ENCODE measurements around the gene FAM222B.

FAM222B gene

GRCh38 chr17:28765038-28765437, 77.6 kb downstream of the FAM222B start:
- no peak for DNase-seq (ENCODE audit: low read depth)

DNA sequence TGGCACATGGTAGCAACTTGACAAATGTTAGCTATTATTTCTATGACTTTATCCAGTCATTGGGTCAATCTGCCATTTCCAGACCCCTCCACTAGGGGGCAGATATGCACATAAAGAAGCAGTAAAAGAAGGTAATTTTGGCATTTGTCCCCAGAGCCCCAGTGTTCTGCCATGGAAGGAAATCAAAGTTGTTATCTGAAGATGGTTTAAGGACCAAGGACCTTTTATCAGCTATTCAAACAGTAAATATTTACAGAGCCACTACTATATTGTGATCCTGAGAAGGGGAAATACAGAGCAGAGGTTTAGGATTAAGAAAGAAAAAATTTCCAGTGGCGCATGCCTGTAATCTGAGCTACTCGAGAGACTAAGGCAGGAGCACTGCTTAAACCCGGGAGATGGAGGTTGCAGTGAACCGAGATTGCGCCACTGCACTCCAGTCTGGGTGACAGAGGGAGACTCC, 78.8 kb downstream of the FAM222B start:
- peak; percentile 69 for DNase-seq (ENCODE audit: low read depth)

- no peak for DNase-seq (ENCODE audit: low read depth)
These were observed 79.3 kb downstream of the FAM222B start for GRCh38 chr17:28763137-28763799.

DNA sequence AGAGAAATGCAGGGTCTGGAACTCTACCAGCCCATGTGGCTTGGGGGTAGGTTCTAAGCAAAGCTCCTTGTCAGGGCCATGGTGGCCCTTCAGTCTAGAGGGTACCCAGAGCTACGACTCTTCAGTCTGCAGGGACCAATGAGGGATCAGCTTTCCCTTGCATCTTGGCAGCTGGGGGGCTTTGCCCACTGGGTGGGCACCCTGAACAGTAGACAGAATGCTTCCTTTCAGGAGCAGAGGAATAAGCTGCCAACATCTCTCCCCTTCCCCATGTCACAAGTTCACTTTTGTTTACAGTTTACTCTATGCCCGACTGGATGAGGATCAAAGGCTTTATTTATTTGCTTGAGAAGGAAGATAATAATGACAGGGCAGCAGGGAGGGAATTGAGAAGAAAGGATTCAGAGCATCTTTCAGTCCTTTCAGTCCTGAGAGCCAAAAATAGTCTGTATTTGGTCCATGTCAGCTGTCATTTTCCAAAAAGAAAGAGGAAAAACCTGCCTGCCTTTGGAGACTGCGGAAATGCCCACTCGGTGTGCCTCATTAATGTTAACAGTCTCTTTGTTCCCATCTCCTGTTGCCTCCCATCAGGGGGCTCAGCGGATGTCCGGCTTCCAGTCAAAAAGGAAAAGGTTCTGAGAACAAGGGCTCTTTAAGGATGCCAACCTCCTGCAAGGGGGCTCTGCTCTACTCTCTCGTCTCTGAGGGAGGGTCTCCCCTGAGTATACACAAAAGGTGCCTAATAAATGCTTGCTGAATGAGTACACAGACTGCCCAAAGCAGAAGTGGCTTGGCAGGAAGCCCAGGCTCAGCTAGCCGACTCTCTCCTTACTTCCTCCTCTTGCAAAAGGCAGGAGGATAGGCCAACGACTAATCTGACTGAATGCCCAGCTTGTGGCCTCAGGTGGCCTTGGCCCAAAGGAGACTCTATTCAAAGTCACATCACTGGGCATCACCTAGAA, 81.7 kb downstream of the FAM222B start:
- peak; percentile 49 for DNase-seq (ENCODE audit: low read depth)

GRCh38 chr17:28759256-28759865, 83.2 kb downstream of the FAM222B start:
- DNase-seq (ENCODE audit: low read depth), result no peak

DNA sequence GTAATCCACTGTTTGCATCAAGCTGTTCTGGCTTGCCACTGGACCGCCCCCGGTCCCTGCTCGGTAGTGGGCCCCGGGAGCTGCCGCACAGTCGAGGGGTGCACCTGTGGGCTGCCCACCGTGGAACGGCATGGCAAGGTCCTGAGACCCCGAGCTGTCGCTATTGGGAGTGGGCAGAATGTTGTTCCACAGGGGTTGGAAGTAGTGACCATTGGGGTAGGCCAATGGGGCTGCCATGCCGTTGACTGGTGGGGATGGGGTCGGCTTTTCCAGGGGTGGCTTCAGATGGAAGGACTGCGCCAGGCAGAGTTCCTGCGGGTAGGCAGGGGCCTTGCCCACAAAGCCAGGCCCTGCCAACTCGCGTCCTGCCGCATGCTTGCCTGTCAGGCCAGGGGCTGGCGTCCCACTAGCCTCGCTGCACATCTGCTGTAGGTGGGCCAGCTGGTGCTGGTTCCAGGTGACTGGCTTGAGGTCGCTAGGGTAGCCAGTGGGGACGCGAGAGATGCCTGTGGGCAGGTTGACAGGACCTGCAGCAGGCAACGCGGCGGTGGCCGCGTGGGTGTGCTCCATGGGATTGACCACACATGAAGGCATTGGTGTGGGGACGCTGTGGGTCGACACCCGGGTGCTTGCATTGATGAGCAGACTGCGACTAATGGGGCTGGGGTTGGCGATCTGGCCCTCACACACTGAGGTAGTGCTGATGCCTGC, 84.0 kb downstream of the FAM222B start:
- DNase-seq (ENCODE audit: low read depth), result no peak

GRCh38 chr17:28756049-28756804, 86.4 kb downstream of the FAM222B start:
- no peak for DNase-seq (ENCODE audit: low read depth)

- DNase-seq (ENCODE audit: low read depth), result no peak
These were observed 87.1 kb downstream of the FAM222B start for GRCh38 chr17:28755486-28755885.

DNA sequence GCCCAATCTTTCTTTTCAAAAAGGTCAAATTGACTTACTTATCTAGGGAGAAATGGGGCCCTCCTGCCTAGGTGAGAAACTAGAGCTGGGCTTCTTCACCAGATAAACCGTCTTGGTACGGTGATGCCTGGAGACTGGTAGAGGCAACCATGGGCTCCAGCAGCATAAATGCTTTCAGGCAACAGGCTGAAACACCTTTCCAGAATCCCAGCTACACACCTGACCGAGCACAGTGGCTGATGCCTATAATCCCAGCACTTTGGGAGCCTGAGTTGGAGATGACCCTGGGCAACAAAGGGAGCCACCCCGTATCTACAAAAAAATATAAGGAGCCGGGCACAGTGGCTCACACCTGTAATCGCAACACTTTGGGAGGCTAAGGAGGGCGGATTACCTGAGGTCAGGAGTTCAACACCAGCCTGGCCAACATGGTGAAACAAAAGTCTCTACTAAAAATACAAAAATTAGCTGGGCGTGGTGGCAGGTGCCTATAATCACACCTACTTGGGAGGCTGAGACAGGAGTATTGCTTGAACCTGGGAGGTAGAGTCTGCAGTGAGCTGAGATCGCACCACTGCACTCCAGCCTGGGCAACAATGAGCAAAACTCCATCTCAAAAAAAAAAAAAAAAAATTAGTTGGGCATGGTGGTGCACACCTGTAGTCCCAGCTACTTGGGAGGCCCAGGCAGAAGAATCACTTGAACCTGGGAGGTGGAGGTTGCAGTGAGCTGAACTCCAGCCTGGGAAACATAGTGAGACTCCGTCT, 90.8 kb downstream of the FAM222B start:
- no peak for DNase-seq (ENCODE audit: low read depth)

- DNase-seq (ENCODE audit: low read depth), result peak; percentile 87
These were observed 92.2 kb downstream of the FAM222B start for GRCh38 chr17:28750178-28751047.

GRCh38 chr17:28749516-28750177, 92.9 kb downstream of the FAM222B start:
- no peak for DNase-seq (ENCODE audit: low read depth)

GRCh38 chr17:28748852-28749515, 93.6 kb downstream of the FAM222B start:
- DNase-seq (ENCODE audit: low read depth), result no peak

- DNase-seq (ENCODE audit: low read depth), result no peak
These were observed 94.5 kb downstream of the FAM222B start for GRCh38 chr17:28747801-28748750.

GRCh38 chr17:28747051-28747691, 95.4 kb downstream of the FAM222B start:
- DNase-seq (ENCODE audit: low read depth), result no peak

GRCh38 chr17:28746611-28747050, 96.0 kb downstream of the FAM222B start:
- DNase-seq (ENCODE audit: low read depth), result no peak

- no peak for DNase-seq (ENCODE audit: low read depth)
These were observed 96.7 kb downstream of the FAM222B start for GRCh38 chr17:28745786-28746411.
